CD14-positive monocyte (primary cell): ENCODE data around the gene RSRC1. TPM values are rescaled to one million over a fixed set of nuclear protein-coding genes. Genes with fewer than 3 reads are reported as not detected.

Experiments used
- DNase-seq, 3 donors: peaks; one replicate each; pipeline ENCODE4 v3.0.0-alpha.2; 2011 to 2022
- H2AFZ ChIP-seq: 2 replicates; pipeline ENCODE4 v1.6.0; 2012; ENCODE audit warnings: mild to moderate bottlenecking, low read depth, low read length, inconsistent platforms; ENCODE audit not compliant: insufficient read depth, poor library complexity, severe bottlenecking
- H3K27ac ChIP-seq, 2 donors: 1 replicate in 1 of 2; 2 replicates in 1 of 2; pipeline ENCODE4 v1.5.1; 2012 to 2013; ENCODE audit warnings: low read length in 2 of 2, control low read depth in 1 of 2, inconsistent platforms in 1 of 2, low read depth in 1 of 2, mild to moderate bottlenecking in 1 of 2
- H3K27me3 ChIP-seq, 2 donors: one replicate each; pipeline versions ENCODE4 v1.6.0 to v1.6.1; 2011 to 2013; ENCODE audit warnings: low read length in 2 of 2; ENCODE audit not compliant: control insufficient read depth in 2 of 2, insufficient read depth in 2 of 2
- H3K36me3 ChIP-seq, 2 donors: replicated peaks in 1 of 2; 1 replicate in 1 of 2; 2 replicates in 1 of 2; pipeline versions ENCODE4 v1.5.1 to v1.6.1; 2012 to 2013; ENCODE audit warnings: low read length in 2 of 2, control low read depth in 1 of 2, inconsistent platforms in 1 of 2, mild to moderate bottlenecking in 1 of 2; ENCODE audit not compliant: insufficient read depth in 2 of 2, control insufficient read depth in 1 of 2
- H3K4me1 ChIP-seq, 2 donors: 1 replicate in 1 of 2; 2 replicates in 1 of 2; pipeline versions ENCODE4 v1.5.1 to v1.6.1; 2012 to 2013; ENCODE audit warnings: low read length in 2 of 2, control low read depth in 1 of 2, inconsistent platforms in 1 of 2, mild to moderate bottlenecking in 1 of 2, moderate library complexity in 1 of 2; ENCODE audit not compliant: insufficient read depth in 2 of 2, control insufficient read depth in 1 of 2
- H3K4me2 ChIP-seq: replicated peaks from 2 replicates; pipeline ENCODE3; 2012; ENCODE audit warnings: low read length, moderate library complexity, mild to moderate bottlenecking; ENCODE audit not compliant: poor library complexity, severe bottlenecking; ENCODE audit errors: extremely low read depth
- H3K4me3 ChIP-seq, 3 experiments: fragments of 200-600 bp in 1 of 3; sonication (generic) in 1 of 3; replicated peaks in 1 of 3; 1 replicate in 2 of 3; 2 replicates in 1 of 3; pipeline ENCODE4 v1.5.1; 2011 to 2013; ENCODE audit warnings: low read length in 3 of 3, mild to moderate bottlenecking in 3 of 3, control low read depth in 2 of 3, low read depth in 2 of 3, inconsistent platforms in 1 of 3, moderate library complexity in 1 of 3
- H3K79me2 ChIP-seq: 2 replicates; pipeline ENCODE4 v1.6.0; 2012; ENCODE audit warnings: mild to moderate bottlenecking, control low read depth, inconsistent platforms, low read length, moderate library complexity; ENCODE audit not compliant: insufficient read depth
- H3K9ac ChIP-seq: 2 replicates; pipeline ENCODE4 v1.6.0; 2017; ENCODE audit warnings: low read length, mild to moderate bottlenecking; ENCODE audit not compliant: insufficient read depth, poor library complexity, severe bottlenecking
- H3K9me3 ChIP-seq, 2 donors: replicated peaks in 1 of 2; 1 replicate in 1 of 2; 2 replicates in 1 of 2; pipeline versions ENCODE4 v1.5.1 to v1.6.1; 2012 to 2013; ENCODE audit warnings: low read length in 2 of 2, control low read depth in 1 of 2; ENCODE audit not compliant: control insufficient read depth in 1 of 2, insufficient read depth in 1 of 2
- H4K20me1 ChIP-seq: 2 replicates; pipeline ENCODE4 v1.6.0; 2012; ENCODE audit warnings: mild to moderate bottlenecking, low read length, control low read depth, moderate library complexity; ENCODE audit not compliant: insufficient read depth
- H3K27ac Mint-ChIP-seq, 7 donors: one replicate each; pipeline ENCODE4 v1.8.0; 2020; ENCODE audit warnings: mild to moderate bottlenecking in 7 of 7, mixed read lengths in 7 of 7, moderate library complexity in 6 of 7, inconsistent platforms in 2 of 7
- H3K27me3 Mint-ChIP-seq, 3 donors: one replicate each; pipeline ENCODE4 v1.8.0; 2021 to 2022; ENCODE audit warnings: low read depth in 3 of 3, mild to moderate bottlenecking in 3 of 3, mixed read lengths in 3 of 3, moderate library complexity in 3 of 3, inconsistent platforms in 1 of 3
- H3K36me3 Mint-ChIP-seq, 2 donors: one replicate each; pipeline ENCODE4 v1.8.0; 2020; ENCODE audit warnings: mixed read lengths in 2 of 2, inconsistent platforms in 1 of 2, mild to moderate bottlenecking in 1 of 2
- H3K4me1 Mint-ChIP-seq: one replicate; pipeline ENCODE4 v1.8.0; 2020; ENCODE audit warnings: mild to moderate bottlenecking, mixed read lengths
- H3K4me3 Mint-ChIP-seq, 2 donors: one replicate each; pipeline ENCODE4 v1.8.0; 2020; ENCODE audit warnings: mild to moderate bottlenecking in 2 of 2, mixed read lengths in 2 of 2, moderate library complexity in 1 of 2
- H3K9me3 Mint-ChIP-seq, 7 donors: one replicate each; pipeline ENCODE4 v1.8.0; 2020 to 2022; ENCODE audit warnings: mixed read lengths in 7 of 7, mild to moderate bottlenecking in 6 of 7, moderate library complexity in 6 of 7, inconsistent platforms in 2 of 7
- CTCF ChIP-seq: fragments of 200-600 bp; IDR thresholded peaks from one replicate; pipeline ENCODE4 v1.8.0; 2022; ENCODE audit warnings: antibody characterized with exemption, mild to moderate bottlenecking
- WGBS: methylation state at CpG from one replicate; pipeline ENCODE4 v1.1.5; 2013; ENCODE audit warnings: missing lambda C conversion rate; ENCODE audit not compliant: insufficient coverage; 5-methylcytosine and 5-hydroxymethylcytosine counted together
- intact Hi-C, 2 donors: fragments of 100-400 bp; cut with micrococcal nuclease; formaldehyde crosslinking; loops; one replicate each; pipeline versions ENCODE4 v1.15.0 to v1.15.1; 2023
- polyA plus RNA-seq, 3 donors: library from polyadenylated mRNA; depleted of rRNA in 1 of 3; unstranded in 2 of 3; stranded (reverse) in 1 of 3; fragments of 300-500 nt in 2 of 3; fragments of >200 nt in 1 of 3; fragmentation: Illumina TruSeq in 2 of 3; gene quantifications; 1 replicate in 2 of 3; 2 replicates in 1 of 3; pipeline ENCODE4 v1.2.3, GENCODE V29; 2012 to 2021

Gene RSRC1
- polyA plus RNA-seq, 3 donors: 6.6 to 31.7 (median 15.1) TPM

GRCh38 chr3:158269942-158270341, 160.1 kb downstream of the RSRC1 start:
- Mint-ChIP-seq H3K27ac (peak overlapping the region in 2 of 7 donors; percentile 30 to 50), H3K36me3 (peaks cover 18 to 25% of the 10 kb centered on the region in 2 donors), H3K27me3 (no peaks in the 10 kb centered on the region), H3K4me1 (no peaks in the 10 kb centered on the region), H3K4me3 (no peak overlapping the region), H3K9me3 (peaks cover 13 to 34% (median 21%) of the 10 kb centered on the region in 7 donors)
- Histone ChIP-seq H2AFZ (no peak overlapping the region), H3K79me2 (no peaks in the 10 kb centered on the region), H3K27ac (no peak overlapping the region), H3K9ac (no peak overlapping the region), H3K4me2 (no peak overlapping the region), H3K4me3 (no peak overlapping the region), H3K27me3 (no peaks in the 10 kb centered on the region), H4K20me1 (no peaks in the 10 kb centered on the region), H3K4me1 (no peaks in the 10 kb centered on the region), H3K9me3 (peaks cover 11 to 24% of the 10 kb centered on the region in 2 donors), H3K36me3 (peaks cover 3 to 18% of the 10 kb centered on the region in 2 donors)
- no peak for DNase-seq
- intact Hi-C loops: no loop called here
- TF ChIP-seq CTCF: no peak
- 92% methylated on average over 2 of the region's 4 CpGs for WGBS

- Histone ChIP-seq H3K9me3 (peaks cover 7 to 16% of the 10 kb centered on the region in 2 donors), H2AFZ (no peak overlapping the region), H3K36me3 (peaks cover 0 to 16% of the 10 kb centered on the region in 2 donors), H3K79me2 (no peaks in the 10 kb centered on the region), H3K27me3 (no peaks in the 10 kb centered on the region), H4K20me1 (no peaks in the 10 kb centered on the region), H3K4me3 (no peak overlapping the region), H3K4me1 (no peaks in the 10 kb centered on the region), H3K27ac (no peak overlapping the region), H3K4me2 (no peak overlapping the region), H3K9ac (no peak overlapping the region)
- H3K27me3 Mint-ChIP-seq: no peaks in the 10 kb centered on the region
- intact Hi-C loops: no loop called here
- H3K4me1 Mint-ChIP-seq: no peaks in the 10 kb centered on the region
- no peak for DNase-seq
- WGBS: no CpG with 5 or more reads among the region's 6 CpGs
- no peak overlapping the region for H3K27ac Mint-ChIP-seq
- no peak for TF ChIP-seq CTCF
- no peak overlapping the region for H3K4me3 Mint-ChIP-seq
- H3K9me3 Mint-ChIP-seq: peaks cover 4 to 15% (median 11%) of the 10 kb centered on the region in 7 donors
- peaks cover 18 to 23% of the 10 kb centered on the region in 2 donors for H3K36me3 Mint-ChIP-seq
Observed at GRCh38 chr3:158272081-158272480, 162.2 kb downstream of the RSRC1 start.
